Measurements from ENCODE around the gene DNASE1L1. TPM values are rescaled to one million over a fixed set of nuclear protein-coding genes. Genes with fewer than 3 reads are reported as not detected.
A peak's percentile ranks its signal among the peaks of the same experiment; 100 is the strongest.

Gene DNASE1L1
- total RNA-seq, 4 donors from 2014 or later, result 15.9 to 156 (median 36.9) TPM

GRCh38 chrX:154403858-154404257, 5.2 kb downstream of the DNASE1L1 start:
- Histone ChIP-seq H3K9me3 (no peaks in the 10 kb centered on the region), H3K4me3 (no peak overlapping the region), H3K36me3 (peaks cover 0 to 10% (median 0%) of the 10 kb centered on the region in 4 donors), H3K4me1 (peaks cover 0 to 16% (median 8%) of the 10 kb centered on the region in 4 donors), H3K27me3 (no peaks in the 10 kb centered on the region), H3K27ac (no peak overlapping the region)
- 88% methylated on average over 4 of the region's 4 CpGs; no CpG with 5 or more reads in 1 of the 2 donors for WGBS, 2 donors (ENCODE audit: low coverage in 1 of 2)
- TF ChIP-seq EP300 (IDR thresholded peaks at IDR 0.05; ENCODE audit: low read depth), result no peak
- TF ChIP-seq POLR2A (IDR thresholded peaks at IDR 0.05), result no peak
- intact Hi-C loops (cut with DNase I; ENCODE audit: low total_unique reads), result no loop called here
- no peak for DNase-seq
- in situ Hi-C loops (cut with MboI; ENCODE audit: low pct_ligation_motif_present in 1 of 4, low pct_unique_long_range_greater_than_20kb in 1 of 4, low sequenced_read_pairs in 3 of 4), result loop anchor here in 3 of 4 donors (25.0 kb wide), 1 partner anchor 133 kb away; the partner anchor contains the start of genes G6PD (in 3 of the 3) and IKBKG (in 3 of the 3)

DNA sequence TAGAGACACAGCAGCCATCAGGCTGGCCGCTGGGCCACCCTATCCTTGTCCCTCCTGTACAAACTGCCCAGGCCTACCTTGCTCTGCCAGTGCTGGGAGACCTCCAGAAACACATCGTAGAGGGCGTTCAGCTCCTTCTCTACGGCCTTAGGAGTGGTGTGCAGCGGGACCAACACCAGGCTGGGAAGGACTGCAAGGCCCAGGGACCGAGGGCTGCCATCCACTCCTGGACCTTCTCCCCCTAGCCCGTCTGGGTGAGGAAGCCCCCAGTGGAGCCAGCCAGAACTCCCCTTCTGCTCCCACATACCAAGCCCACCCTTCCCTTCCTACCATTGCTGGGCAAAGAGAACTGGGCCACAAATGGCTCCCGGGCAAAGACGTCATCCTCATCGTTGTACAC, 5.9 kb downstream of the DNASE1L1 start:
- H3K27me3 ChIP-seq, result no peaks in the 10 kb centered on the region
- no peak overlapping the region for H3K27ac ChIP-seq
- 88% methylated on average over 10 of the region's 10 CpGs; no CpG with 5 or more reads in 1 of the 2 donors for WGBS, 2 donors (ENCODE audit: low coverage in 1 of 2)
- no peaks in the 10 kb centered on the region for H3K9me3 ChIP-seq
- TF ChIP-seq POLR2AphosphoS5 (IDR thresholded peaks at IDR 0.05) (no peak), CTCF (IDR thresholded peaks at IDR 0.05) (no peak), EP300 (IDR thresholded peaks at IDR 0.05; ENCODE audit: low read depth) (no peak), POLR2A (IDR thresholded peaks at IDR 0.05) (no peak)
- DNase-seq, result no peak
- in situ Hi-C loops (cut with MboI; ENCODE audit: low pct_ligation_motif_present in 1 of 4, low pct_unique_long_range_greater_than_20kb in 1 of 4, low sequenced_read_pairs in 3 of 4) (loop anchor here in 3 of 4 donors (25.0 kb wide), 1 partner anchor 134 kb away; the partner anchor contains the start of genes G6PD (in 3 of the 3) and IKBKG (in 3 of the 3)), intact Hi-C loops (cut with DNase I; ENCODE audit: low total_unique reads) (no loop called here)
- H3K4me1 ChIP-seq, result peaks cover 0 to 14% (median 8%) of the 10 kb centered on the region in 4 donors
- H3K36me3 ChIP-seq, result peaks cover 0 to 10% (median 0%) of the 10 kb centered on the region in 4 donors
- H3K4me3 ChIP-seq, result no peak overlapping the region

DNA sequence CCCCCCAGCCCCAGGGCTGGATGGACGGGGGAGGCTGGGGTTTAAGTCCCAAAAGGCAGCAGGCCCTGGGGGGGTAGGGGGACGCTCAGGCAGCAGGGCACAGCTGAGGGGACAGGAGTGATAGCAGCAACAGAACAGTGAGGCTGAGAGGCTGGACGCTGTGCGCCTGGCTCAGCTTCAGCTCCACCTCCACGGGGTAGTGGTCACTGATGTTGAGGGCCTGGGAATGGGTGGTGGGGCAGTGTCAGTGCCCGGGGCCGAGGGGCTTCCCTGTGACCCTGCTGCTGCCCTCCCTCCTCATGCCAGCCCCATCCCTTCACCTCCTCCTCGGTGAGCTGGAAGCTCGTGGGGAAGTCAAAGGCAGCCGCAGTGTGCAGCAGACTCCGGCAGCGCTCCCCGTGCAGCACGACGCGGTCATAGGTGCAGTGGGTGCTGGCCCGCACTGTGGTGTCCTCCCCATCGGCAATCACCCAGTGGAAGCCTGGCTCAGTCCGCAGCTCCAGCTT, 6.4 kb downstream of the DNASE1L1 start:
- TF ChIP-seq POLR2A (IDR thresholded peaks at IDR 0.05), result no peak
- TF ChIP-seq EP300 (IDR thresholded peaks at IDR 0.05; ENCODE audit: low read depth), result no peak
- TF ChIP-seq CTCF (IDR thresholded peaks at IDR 0.05), result no peak
- TF ChIP-seq POLR2AphosphoS5 (IDR thresholded peaks at IDR 0.05), result no peak
- in situ Hi-C loops (cut with MboI; ENCODE audit: low pct_ligation_motif_present in 1 of 4, low pct_unique_long_range_greater_than_20kb in 1 of 4, low sequenced_read_pairs in 3 of 4), result loop anchor here in 3 of 4 donors (25.0 kb wide), 1 partner anchor 135 kb away; the partner anchor contains the start of genes G6PD (in 3 of the 3) and IKBKG (in 3 of the 3)
- H3K27ac ChIP-seq, result no peak overlapping the region
- WGBS, 2 donors (ENCODE audit: low coverage in 1 of 2), result 79% methylated on average over 11 of the region's 19 CpGs; no CpG with 5 or more reads in 1 of the 2 donors
- H3K4me1 ChIP-seq, result peaks cover 0 to 14% (median 8%) of the 10 kb centered on the region in 4 donors
- H3K27me3 ChIP-seq, result no peaks in the 10 kb centered on the region
- intact Hi-C loops (cut with DNase I; ENCODE audit: low total_unique reads), result no loop called here
- H3K4me3 ChIP-seq, result no peak overlapping the region
- peaks cover 0 to 10% (median 0%) of the 10 kb centered on the region in 4 donors for H3K36me3 ChIP-seq
- DNase-seq, result no peak
- H3K9me3 ChIP-seq, result no peaks in the 10 kb centered on the region

DNA sequence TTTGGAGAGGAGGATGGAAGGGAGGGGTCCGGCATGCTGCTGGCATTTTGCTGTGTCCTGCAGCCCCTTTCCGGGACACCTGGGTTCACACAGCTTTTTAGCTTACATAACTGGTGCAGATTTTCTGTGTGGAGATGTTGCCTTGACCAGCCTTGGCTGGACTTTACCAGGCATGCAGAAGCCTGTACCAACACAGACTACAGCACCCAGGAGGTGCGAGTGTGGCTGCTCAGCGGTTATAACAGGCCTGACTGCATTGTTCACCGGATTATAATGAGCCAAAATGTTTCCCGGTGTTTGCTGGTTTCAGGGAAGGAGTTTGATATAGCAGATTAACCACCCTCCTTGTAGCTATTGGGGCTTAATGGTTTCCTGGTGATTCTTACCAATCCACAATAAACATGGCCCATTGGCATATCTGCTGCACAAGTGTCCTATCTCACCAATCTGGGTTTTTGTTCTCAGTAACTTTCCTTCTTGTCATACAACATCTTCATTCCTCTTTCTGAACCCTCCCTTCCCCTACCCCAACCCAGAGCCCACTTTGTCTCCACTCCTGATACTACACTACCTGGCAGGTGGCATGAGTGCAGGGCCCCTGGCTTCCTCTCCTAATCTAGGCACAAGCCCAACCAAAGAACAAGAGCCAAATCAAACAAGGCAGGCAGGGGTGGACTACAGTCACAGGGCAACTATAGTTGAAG, 7.0 kb downstream of the DNASE1L1 start:
- DNase-seq, result no peak
- Histone ChIP-seq H3K27me3 (no peaks in the 10 kb centered on the region), H3K36me3 (peaks cover 0 to 10% (median 0%) of the 10 kb centered on the region in 4 donors), H3K9me3 (no peaks in the 10 kb centered on the region), H3K27ac (peak overlapping the region in 1 of 4 donors; percentile 97), H3K4me1 (peaks cover 0 to 16% (median 8%) of the 10 kb centered on the region in 4 donors), H3K4me3 (no peak overlapping the region)
- intact Hi-C loops (cut with DNase I; ENCODE audit: low total_unique reads), result no loop called here
- in situ Hi-C loops (cut with MboI; ENCODE audit: low pct_ligation_motif_present in 1 of 4, low pct_unique_long_range_greater_than_20kb in 1 of 4, low sequenced_read_pairs in 3 of 4), result loop anchor here in 3 of 4 donors (25.0 kb wide), 1 partner anchor 135 kb away; the partner anchor contains the start of genes G6PD (in 3 of the 3) and IKBKG (in 3 of the 3)
- 74% methylated on average over 6 of the region's 6 CpGs; no CpG with 5 or more reads in 1 of the 2 donors for WGBS, 2 donors (ENCODE audit: low coverage in 1 of 2)
- TF ChIP-seq EP300 (IDR thresholded peaks at IDR 0.05; ENCODE audit: low read depth), result no peak
- no peak for TF ChIP-seq CTCF (IDR thresholded peaks at IDR 0.05)
- no peak for TF ChIP-seq POLR2AphosphoS5 (IDR thresholded peaks at IDR 0.05)
- no peak for TF ChIP-seq POLR2A (IDR thresholded peaks at IDR 0.05)

Data from transverse colon (tissue), 4 donors.